Activated naive CD4-positive, alpha-beta T cell treated with anti-CD3 and anti-CD28 coated beads, Interleukin-2, amount 50 U/mL, for 16 hours (primary cell): Measurements from ENCODE around the gene TIGD2.
A peak's percentile ranks its signal among the peaks of the same experiment; 100 is the strongest.

ENCODE experiments used
- DNase-seq: peaks from one replicate; pipeline ENCODE4 v3.0.0-alpha.2; 2020

TIGD2 gene

DNA sequence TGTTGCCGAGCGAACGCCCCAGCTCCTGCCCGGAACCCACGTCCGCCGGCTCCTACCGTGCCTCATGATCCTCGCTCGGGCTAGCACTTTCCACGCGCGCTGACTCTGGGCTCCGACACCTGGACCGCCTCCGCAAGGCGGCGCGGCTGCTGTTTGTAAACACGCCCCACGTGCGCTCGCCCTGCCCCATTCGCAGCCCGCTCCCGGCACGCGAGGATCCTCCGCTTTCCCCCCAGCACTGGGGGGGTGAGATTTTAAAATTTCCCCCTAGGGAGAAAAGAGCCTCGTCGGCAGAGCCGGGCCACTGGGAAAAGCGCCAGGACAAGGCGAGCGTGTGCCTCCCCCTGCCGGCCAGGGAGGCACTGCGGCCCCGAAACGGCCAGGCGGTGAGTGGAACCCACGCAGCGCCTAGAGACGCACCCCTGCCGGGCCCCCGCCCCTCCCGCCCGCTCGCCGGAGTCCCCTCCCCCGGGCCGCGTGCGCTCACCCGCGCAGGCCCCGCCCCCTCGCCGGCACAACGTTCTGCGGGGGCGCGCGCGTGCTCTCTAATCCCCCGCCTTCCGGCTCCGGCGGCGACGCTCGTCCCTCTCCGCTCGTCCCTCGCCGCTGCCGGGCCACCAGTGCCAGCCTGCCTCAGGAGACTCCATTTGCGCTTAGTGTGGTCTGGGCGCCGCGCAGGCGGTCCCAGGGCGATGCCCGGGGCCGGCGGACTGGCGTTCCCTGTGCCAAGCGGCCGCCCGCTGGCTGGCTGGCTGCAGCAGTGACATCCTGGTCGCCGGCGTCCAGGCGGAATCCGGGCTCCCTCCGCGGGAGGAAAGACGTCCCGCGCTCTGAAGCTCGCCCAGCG is at the start of gene TIGD2:
Gene TIGD2 (plus strand): TSS at position 548 of the 847 bp plus-strand sequence. CDS start 1,442 bp downstream, outside the sequence.
- DNase-seq, result peak; percentile 89

DNA sequence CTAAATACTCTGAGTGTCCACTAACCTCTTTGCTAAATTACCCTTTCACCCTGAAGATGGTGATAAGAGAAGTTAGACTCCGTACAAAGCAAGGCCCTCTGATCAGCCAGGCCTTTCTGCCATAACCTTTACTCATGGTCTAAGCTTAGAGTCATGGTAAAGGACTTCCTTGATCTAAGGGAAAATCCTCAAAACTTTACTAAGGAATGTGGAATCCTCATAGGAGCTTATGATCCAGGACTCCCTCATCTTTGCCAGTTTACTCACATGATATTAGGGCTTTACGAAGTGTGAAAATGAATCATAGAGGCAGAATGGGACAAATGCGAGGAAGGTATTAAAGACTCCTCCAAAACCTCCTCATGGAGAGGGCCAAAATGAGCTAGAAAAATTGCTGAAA is 46.5 kb upstream of the TIGD2 start:
- DNase-seq, result no peak

DNA sequence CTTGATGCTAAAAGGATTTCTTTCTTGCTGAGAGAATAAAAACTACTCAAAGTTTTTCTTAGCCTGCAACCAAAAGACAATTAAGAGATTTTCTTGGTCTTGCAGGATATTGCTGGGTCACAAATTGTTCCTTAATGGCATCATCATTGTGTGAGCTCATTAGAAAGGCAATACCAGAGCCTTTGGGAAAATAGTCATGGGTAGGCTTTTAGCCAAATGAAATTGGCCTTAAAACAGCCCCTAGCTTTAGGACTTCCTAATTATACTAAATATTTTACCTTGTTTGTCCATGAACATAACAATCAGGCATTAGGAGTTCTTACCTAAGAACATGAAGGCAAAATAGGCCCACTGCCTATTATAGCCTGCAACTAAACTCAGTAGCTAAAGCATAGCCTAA is 43.9 kb upstream of the TIGD2 start:
- no peak for DNase-seq

DNA sequence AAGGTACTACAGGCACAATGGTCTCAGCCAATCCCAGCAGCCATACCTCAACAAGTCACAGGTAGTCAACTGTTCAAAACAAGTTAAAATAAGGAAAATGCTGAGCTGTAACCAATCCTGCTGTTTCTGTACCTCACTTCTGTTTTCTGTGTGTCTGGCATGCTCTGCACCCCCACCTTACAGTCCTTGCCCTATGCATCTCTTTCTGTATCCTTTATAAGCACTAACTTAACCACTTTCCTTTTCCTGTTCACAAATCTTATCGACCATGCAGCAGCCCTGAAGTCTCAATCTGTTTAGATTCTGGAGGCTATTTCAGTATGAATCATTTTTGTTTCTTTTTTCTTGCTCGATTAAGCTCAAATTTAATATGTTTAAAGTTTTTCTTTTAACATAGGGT is 41.9 kb upstream of the TIGD2 start:
- no peak for DNase-seq

DNA sequence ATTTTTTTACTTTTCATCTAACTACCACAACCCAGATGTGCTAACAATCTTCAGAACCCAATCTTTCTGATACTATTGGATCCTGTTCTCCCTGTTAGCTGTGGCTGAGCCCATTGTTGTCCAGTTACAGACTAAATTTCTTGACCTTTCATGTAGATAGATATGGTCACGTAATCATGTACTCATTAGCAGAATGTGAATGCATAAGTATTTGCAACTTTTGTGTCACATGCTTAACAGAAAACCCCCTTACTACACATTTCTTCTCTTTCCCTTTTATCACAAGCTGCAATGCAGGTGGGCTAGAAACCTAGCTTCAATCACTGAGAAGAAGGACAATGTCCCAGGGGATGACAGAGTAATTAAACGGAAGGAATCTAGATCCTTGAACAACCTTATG is 41.3 kb upstream of the TIGD2 start:
- no peak for DNase-seq

DNA sequence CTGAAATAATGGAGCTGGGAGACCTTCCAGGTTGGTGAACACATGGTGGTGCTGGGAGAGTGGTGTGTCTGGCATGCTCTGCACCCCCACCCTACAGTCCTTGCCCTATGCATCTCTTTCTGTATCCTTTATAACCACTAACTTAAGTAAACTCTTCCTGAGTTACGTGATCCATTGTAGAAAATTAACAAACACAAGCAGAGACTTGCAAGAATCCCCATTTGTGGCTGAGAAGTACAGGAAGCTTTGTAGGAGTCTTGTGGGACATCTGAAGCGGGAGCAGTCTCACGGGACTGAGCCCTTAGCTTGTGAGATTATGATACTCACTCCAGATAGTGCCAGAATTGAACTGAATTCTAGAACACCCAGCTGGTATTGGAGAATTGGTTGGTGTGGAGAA is 40.0 kb upstream of the TIGD2 start:
- DNase-seq, result no peak

DNA sequence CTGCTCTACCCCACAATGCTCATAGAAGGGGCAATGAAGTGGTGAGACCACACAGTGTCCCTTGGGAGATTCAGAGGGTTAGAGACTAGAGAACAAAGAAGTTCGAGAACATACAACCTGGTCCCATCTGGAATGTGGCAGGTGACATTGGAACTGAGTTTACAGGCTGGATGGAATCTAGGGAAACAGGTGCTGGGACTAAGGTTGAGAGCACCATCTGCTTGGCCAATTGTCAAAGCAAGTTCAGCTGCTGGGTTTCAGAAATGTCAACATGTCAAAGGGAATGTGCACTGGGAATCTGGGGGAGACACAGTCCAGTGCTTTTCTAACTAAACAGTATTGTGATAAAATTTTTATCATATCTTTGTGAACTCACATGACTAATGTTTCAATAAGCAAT is 38.4 kb upstream of the TIGD2 start:
- no peak for DNase-seq

DNA sequence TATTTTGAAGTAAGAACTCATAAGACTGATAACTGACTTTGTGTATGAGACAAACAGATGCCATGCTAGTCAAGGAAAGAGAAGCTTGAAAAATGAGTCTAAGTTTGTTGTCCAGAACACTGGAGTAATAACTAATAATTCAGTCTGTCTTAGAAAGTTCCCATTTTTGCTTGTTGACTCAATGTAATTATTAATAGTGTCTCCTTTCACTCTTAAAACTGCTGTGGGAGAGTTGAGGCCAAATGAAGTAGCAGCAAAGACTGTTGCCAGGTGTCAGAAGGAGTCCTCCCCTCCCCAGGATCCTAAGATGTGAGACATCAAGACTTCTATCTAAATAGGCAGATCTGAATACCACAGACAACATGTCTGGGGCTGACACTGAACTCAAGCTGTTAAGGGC is 33.6 kb upstream of the TIGD2 start:
- DNase-seq, result no peak

DNA sequence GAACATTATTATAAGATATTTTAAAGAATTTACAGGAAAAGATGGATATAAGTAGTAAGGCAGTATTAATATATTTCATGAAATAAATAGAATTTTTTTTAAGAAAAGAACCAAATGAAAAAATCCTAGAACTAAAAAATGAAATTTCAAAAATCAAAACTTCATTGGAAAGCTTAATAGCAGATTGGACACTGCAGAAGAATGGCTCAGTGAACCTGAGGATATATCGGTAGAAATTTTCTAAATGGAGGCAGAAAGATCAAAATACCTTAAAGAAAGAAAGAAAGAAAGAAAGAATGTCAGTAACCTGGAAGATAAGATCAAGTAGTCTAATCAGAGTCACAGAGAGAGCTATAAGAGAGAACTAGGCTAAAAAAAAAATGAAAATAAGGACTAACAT is 33.0 kb upstream of the TIGD2 start:
- DNase-seq, result no peak

DNA sequence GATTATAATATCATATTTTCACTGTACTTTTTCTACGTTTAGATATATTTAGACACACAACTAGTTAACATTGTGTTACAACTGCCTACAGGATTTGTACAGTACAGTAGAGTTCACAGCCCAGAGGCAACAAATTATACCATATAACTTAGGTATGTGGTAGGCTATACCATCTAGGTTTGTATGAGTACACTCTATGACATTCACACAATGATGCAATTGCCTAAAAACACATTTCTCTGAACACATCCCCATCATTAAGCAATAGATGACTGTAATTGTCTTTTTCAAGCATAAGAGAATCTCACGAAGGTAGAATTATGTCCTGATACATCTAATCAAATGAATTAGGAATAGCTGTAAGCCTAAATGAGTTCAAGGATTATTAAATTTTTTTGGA is 12.3 kb upstream of the TIGD2 start:
- DNase-seq, result no peak

DNA sequence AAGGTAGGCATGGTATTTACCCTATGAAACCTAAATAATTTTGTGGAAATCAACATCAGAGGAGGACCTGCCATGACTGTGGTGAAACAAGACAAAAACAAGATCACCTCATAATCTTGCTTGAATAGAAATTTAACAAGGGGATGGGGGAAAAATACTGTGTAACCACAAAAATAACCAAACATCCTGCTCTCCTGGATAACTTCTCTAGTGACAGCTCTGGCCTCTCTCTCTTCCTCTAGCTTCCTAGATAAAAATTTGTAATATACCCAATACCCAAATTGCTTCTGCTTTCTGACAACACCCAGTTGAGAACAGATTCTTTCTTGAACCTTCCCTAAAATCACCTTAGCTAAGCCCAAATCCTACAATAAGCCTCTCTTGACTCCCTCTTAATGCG is 11.9 kb upstream of the TIGD2 start:
- no peak for DNase-seq

DNA sequence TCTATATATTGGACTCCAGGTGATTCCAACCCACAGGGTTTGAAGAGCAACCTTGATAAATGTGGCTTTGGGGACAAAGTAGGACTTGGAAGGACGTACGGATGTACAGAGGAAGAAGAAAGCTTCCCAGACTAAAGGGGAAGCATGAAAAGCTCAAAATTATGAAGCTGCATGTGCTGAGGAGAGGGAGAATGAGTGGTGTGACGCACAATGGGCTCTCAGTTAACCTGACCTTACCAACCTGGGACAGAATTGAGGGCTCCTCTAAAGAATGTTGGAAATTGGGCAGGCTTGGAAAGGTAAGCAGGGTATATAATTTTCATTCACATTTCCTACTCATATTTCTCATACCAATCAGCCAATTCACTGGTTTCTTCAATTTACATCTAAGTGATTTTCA is 10.5 kb upstream of the TIGD2 start:
- DNase-seq, result no peak

DNA sequence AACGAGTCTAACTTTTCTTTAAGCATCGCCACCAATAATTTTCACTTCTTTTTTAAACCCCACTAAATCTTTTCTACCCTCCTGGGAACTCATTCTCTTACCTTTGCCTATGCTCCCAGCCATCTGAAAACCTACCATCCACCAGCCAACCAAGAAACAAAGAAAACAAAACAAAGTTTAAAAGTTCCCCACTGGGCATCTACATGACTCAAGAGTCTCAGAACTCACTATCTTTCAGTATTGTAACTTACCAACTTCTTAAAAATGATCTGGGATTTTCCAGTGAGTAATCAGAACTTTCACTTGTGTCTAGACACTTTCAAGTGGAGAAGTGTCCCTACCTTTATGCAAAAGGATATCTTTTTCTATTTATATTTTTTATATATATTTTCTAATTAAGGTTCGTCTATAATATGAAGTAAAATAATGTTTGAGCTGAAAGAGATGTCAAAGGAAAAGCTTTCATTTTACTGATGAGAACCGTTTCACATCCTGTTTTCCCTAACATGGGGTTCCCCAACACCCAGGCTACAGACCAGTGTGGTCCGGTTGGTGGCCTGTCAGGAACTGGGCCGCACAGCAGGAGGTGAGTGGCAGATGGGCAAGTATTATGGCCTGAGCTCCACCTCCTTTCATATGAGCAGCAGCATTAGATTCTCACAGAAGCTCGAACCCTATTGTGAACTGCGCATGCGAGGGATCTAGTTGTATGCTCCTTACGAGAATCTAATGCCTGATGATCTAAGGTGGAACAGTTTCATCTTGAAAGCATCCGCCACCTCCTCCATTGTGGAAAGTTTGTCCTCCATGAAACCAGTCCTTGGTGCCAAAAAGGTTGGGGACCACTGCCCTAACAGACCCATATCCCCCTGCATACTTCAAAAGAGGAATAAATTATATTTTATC is 9.8 kb upstream of the TIGD2 start:
- no peak for DNase-seq

DNA sequence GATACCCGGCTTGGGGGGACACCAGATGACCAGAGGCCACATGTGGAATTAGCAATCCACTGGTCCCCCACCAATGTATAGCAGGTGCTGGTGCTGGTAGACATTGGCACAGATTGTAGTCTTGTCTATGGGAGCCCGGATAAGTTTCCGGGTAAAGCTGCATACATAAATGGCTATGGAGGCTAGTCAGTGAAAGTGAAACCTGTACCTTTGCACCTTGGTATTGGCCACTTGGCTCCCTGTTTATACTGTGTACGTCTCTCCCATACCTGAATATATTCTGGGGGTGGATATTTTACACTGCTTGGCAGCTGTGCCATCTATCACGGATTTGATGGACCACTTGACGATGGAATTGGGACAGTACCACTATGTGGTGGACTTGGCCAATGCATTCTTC is 5.6 kb upstream of the TIGD2 start:
- DNase-seq, result no peak

DNA sequence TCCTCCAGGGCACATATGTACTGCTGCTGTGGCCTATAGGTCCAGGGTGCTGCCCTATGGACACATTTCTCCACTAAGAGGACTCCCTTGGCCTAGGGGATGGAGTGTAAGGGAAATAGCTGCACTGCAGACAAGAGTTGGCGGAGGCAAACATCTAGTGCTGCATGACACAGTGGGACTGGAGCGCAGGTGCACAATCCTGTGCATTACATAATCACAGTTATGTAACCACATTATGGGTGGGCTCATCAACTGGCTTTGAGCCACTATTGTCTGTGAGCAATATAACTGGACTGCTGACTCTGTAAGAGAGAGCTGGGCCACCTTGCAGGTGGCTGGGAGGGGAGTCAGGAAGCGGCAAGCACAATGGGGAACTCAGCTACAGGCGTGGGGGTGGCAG is 3.2 kb upstream of the TIGD2 start:
- no peak for DNase-seq

DNA sequence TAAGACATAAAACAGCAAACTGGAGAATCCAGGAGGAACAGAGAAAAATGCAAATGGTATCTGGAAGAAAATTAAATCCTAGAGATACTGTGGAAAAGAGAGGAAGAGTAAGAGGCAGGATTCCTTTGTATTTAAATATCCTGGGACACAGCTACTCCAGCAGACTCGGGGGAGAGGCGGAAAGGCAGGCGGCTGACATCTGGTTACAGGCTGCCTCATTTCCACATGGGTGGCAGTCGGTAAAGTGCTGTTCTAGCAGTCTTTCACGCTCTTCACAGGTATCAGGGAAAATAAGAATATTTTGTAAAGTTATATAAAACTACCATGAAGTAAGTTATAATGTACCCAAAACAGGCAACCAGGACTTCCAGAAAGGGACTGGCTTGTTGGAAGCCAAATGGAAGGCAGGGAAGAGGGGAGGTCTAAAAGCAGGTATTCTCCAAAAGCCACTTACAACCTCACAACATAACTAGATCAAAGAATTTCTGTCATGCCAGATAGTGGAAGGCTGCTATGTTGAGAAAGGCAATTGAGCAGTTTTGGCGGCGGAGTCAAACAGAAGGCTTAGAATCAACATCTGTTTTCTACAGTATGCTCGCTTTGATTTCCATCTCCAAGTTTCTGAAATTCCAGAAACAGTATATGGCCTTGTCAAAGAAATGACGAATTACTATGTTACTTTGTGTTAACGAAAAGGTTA is 1.3 kb upstream of the TIGD2 start:
- no peak for DNase-seq

DNA sequence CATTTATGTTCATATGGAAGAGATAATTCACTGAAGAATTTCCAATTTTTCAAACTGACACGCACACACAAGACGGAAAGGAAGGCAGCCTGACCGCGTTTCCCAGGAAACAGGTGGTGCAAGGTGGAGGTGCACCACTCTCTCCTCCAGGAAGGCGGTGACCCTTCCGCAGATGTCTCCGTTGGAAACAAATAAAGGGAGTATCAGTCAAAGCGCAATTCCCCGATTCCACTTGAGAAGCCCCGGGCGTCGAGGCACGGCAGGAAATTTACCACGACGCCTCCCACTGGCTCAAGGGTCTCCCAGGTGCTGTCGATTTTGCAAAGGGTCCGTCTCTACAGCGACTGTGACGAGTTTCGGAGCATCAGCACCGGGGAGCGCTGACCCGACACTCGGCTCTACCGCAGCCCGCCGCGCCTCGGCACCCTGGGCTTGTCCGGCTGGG is 770 bp upstream of the TIGD2 start:
- DNase-seq, result no peak

DNA sequence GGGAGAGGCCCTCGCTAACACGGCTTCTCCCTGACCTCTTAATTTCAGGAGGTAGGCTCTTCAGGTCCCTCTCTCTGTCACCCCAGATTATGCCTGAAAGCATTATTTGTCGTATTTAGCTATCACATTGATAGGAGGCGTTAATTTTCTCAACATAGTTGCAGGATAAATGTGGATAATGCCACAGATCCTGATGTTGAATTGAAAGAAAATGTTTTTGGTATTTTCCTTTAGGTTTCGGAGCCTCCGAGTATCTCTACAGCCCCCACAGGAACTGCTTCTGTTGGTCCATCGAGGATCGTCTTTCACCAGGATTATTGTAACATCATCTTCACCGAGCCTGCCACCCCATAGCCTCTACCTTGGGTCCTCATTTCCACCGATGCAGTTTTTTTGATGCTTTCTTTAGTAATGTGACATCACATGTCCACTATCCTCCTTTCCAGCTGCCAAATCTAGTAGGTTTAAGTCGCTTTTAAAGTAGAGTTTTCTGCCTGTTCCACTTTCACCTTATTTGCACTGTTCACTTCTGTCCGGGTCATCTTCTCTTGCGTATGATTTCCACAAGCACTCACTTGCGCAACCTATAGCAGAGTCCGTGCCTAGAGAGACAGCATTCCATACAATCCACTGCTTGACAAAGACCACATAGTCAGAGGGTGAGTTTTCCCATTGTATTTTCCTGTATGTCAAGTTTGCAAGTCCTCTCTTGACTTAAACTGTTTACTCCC is 665 bp downstream of the TIGD2 start:
- no peak for DNase-seq

DNA sequence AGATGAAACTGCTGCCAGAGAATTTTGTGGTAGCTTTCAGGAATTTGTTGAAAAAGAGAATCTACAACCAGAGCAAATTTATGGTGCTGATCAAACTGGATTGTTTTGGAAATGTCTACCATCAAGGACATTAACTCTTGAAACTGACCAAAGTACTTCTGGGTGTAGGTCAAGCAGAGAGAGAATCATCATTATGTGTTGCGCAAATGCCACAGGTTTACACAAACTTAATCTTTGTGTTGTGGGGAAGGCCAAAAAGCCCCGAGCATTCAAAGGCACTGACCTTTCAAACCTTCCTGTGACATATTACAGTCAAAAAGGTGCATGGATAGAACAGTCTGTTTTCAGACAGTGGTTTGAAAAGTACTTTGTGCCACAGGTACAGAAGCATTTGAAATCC is 2.1 kb downstream of the TIGD2 start:
- no peak for DNase-seq

DNA sequence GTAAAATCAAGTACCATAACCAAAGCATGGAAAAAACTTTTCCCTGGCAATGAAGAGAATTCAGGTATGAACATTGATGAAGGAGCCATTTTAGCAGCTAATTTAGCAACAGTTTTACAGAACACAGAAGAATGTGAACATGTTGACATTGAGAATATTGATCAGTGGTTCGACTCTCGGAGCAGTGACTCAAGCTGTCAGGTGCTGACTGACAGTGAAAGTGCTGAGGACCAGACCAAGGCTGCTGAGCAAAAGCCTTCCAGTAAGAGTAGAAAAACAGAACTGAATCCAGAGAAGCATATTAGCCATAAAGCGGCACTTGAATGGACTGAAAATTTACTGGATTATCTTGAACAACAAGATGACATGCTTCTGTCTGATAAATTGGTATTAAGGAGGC is 2.8 kb downstream of the TIGD2 start:
- DNase-seq, result no peak

DNA sequence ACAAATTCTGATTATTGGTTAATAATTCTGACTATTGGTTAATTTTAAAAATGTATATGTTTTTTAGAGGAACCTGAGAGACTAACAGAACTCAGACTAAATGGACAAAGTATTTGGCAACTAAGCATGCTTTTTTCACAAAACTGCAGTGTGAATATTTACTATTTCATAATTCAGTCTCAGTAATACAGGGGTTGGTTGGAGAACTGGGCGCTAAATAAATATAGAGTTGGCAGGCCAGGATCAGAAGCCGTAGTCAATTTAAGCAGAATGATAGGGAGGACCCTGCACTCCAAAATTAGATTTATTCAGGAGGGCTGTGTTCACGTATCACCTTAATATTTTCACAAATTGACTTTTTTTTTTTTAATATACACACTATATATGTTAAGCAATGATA is 5.8 kb downstream of the TIGD2 start:
- DNase-seq, result no peak

DNA sequence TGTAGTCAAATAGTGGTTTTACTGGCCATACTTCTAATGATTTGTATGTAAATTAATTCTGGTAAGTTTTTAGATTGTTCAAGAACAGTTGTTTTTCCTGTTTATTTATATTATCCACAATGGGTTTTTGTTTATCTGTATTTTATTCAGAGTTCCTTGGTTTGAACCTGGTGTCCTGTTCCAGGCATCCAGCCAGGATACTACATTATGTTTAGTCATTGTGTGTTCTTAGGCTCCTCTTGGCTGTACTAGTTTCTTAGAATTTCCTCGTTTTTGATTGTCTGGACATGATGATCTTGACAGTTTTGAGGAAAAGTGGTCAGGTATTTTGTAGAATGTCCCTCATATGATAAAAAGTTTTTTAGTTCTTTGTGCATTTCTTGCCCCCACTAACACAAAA is 7.8 kb downstream of the TIGD2 start:
- DNase-seq, result no peak

DNA sequence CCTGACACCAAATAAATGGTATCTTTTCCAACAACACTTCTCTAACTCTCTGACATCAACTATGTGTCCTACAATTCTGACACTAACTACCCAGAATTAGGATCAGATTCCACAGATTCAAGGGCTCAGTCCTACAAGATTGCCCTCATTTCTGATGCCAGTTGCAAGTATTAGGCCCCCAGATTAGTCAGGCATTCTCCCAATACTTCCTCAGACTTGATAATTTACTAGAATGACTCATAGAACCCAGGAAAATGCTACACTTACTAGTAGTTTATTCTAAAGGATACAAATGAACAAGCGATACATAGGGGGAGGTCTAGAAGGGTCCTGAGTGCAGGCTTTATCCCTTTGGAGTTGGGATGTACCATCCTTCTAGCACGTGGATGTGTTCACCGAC is 8.5 kb downstream of the TIGD2 start:
- no peak for DNase-seq
